NCI-H2107 treated with DMSO at 0.1 percent for 48 hours (cell line): ENCODE data around the gene THRB.

Source experiments
- DNase-seq: peaks from one replicate; lab custom pipeline; 2025; ENCODE audit not compliant: unreplicated experiment; lab: John Stamatoyannopoulos, UW

The THRB gene

GRCh38 chr3:24512564-24513197 lies 18.0 kb upstream of the THRB start:
- DNase-seq, result no peak

DNA sequence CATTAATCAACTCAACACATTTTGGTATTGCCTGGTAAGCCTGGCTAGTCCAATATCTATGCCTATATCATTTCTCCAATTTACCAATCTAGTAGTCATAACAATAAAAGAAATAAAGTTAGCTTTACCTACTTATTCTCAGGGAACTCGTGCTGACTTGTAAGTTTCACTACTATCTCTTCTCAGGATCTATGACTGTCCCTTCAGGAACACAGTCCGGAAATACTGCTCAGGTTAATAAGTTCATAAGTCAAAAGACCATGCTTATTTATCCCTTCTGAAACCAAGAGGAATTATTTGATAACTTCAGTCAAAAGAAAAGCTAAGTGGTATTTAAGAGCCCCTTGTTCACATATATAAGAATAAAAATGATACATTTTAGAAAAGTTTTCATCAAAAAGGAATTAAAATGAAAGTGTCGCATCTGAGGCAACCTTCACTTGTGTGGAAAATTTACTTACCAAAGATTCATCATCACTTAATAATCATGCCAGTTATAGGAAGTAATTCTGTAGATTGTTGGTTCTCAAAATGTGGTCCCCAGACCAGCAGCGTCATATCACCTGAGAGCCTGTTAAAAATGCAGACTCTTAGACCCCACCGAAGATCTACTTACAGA lies 15.5 kb upstream of the THRB start:
- no peak for DNase-seq

GRCh38 chr3:24508423-24508839 lies 13.8 kb upstream of the THRB start:
- peak; percentile 12 for DNase-seq

- no peak for DNase-seq
Observed at GRCh38 chr3:24507776-24508422, 13.2 kb upstream of the THRB start.

DNA sequence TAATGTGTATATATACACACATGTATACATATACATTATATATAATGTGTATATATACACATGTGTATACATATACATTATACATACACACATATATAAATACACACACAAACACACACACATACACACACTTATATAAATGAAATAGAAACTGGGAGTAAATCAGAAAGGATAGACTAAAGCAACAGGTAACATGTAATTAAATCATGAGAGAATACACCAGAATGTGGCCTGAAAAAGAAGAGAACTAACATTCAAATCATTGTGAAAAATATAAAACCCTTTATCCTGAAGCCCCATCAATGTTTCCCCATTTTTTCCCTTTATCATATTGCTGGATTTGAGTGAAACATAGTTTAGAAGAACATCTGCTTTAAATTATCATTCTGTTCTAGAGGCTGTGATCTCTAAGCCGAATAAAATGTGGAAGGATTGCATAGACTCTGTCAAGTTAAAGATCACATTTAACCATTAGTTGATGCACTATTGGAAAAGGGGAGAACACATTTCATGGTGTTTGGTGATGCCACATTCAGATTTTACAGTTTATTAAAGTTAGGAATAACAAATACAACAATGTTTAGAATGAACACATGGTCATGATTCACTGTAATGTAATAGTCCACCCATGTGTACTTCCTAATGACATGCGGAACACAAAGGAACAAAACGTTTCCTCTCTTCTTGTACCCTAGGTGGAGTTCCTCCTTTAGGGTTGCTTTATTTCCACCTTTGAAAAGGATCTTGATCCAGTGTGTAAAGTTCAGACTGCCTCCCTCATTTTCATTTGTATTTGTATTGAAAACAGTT lies 12.5 kb upstream of the THRB start:
- DNase-seq, result no peak

GRCh38 chr3:24505691-24506550 lies 11.3 kb upstream of the THRB start:
- DNase-seq, result no peak

GRCh38 chr3:24504772-24505171 lies 10.1 kb upstream of the THRB start:
- DNase-seq, result no peak

DNA sequence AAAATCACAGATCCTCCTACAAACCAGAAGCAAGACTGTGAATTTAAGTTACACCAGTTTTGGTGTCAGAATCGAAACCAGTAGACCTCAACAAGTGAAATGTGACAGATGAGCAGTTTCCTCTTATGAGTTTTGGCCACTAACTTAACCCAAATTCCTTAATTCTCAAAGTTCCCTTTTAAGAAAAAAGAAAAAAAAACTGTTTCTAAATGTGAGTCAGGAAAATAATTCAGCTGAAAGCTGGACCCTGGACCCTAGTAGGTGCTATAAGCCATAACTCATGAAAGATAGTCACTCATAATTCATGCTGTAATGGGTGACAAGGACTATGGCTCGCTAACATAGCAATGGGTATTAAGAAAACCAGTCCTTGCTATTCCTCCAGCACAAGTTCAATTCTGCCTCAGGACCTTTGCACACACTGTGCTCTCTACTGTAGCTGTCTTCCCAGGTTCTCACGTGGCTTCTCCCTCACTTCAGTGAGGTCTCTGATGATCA lies 9.0 kb upstream of the THRB start:
- no peak for DNase-seq

DNA sequence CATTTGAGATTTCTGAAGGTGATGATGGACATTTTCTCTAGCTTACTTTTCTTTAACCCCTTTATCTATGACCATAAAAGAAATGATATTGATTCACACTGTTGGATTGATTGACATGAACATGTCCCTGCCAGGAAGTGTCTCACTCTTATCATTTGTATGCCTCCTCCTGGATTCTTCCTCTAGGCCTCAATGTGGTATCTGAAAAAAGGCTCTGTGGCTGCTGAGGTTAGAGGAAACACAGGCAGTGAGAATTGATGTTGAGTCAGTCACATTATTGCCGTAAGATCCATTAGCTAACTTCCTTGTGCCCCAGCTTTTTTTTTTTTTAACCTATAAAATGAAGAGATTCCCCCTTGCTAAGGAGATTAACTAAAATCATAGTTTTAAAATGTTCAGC lies 8.0 kb upstream of the THRB start:
- DNase-seq, result no peak

- DNase-seq, result no peak
Observed at GRCh38 chr3:24500806-24501205, 6.2 kb upstream of the THRB start.

DNA sequence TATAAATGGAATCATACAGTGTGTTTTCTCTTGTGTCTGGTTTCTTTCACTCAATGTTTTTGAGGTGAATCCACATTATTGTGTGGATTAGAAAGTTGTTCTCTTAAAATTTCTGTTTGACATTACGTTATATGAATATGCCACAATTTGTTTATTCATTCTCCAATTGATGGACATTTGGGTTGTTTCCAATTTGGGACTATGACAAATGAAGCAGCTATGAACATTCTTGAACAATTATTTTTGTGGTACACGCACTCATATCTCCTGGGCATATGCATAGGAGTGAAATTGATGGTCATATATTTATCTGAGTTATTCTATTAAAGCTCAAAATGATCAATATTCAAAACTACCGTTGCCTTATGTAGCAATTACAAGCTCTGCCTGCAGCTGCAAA lies 5.3 kb upstream of the THRB start:
- DNase-seq, result no peak

GRCh38 chr3:24498796-24499195 lies 4.1 kb upstream of the THRB start:
- no peak for DNase-seq

DNA sequence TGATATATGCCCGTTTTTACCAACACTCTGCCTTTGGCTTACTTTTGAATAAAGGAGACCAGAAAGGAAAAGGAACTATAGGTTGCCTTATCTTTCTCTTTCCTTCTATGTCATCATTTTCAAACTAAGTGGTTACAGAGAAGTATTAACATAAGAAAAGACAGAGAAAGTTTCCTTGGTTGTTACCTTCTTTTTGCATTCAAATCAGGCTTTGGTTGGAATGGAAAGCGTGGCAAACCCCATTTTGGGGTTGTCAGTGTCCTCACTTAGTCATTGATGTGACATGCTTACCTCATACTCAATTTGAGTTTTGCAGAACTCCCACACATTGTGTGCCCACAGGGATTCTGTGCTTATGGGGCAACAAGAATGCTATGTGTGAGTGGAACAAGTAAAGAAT lies 3.7 kb upstream of the THRB start:
- DNase-seq, result no peak

- no peak for DNase-seq
Observed at GRCh38 chr3:24497942-24498341, 3.3 kb upstream of the THRB start.

GRCh38 chr3:24496529-24497482 lies 2.2 kb upstream of the THRB start:
- DNase-seq, result no peak

DNA sequence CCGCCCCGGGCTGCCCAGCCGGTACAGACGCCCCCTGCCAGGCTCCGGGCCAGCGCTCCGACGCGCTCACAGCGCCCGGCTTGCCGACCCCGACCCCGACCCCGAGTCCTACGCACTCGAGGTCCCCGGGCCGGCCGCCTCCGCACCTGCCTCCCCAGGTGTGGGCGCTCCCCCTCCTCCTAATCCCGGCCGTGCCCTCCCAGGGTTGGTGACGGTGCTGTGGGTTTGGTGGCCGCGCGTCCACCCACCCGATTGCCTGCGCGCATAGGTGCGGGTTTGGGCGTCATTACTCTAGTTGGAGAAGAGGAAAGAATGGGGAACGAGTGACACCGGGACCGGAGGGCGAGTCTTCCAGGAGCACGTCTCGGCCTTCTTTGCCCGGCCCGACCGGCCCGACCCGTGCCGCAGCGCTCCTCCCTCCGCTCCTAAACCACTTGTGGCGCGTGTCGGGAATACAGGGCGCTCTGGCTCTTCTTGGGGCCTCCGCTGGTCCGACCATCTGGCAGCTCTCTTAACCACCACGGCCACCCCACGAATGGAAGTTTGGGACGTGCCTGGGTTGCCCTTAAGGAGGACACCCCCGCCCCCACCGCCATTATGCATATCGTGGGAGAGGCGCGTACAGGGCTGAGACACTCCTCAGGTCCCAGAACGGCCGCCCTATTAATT lies 810 bp upstream of the THRB start:
- DNase-seq, result no peak

GRCh38 chr3:24493746-24494617 lies 668 bp downstream of the THRB start:
- no peak for DNase-seq

DNA sequence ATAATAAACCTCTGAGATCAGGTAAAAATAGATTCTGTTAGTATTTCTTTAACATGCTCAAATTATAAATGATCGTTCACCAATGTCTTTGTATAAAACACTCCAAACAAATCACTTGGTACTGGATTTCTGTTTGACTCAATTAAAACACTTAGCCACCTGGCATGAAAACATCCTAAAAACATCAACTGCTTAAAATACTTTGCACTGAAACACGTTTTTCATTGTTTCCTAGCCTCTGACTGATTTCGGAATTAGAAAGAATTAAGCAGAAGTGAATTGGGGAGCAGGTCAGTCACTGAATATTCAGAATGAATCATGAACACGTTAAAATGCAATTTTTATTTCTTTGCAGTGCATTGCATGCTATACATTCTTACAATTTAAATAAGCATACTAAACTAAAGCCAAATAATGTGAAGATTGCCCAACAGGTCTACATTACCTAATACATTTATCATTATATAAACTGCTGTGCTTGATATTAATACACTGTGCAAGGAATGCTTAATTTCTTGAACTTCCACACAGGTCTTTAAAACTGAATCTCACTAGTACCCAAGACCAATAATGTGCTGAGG lies 1.6 kb downstream of the THRB start:
- DNase-seq, result no peak
